Measurements from ENCODE around the gene GATAD2A.
A peak's percentile ranks its signal among the peaks of the same experiment; 100 is the strongest.

GATAD2A gene

GRCh38 chr19:19480688-19481087, 75.2 kb downstream of the GATAD2A start:
- peaks cover 25 to 40% of the 10 kb centered on the region in 2 experiments for H3K4me1 ChIP-seq (ENCODE audit: control insufficient read depth in 1 of 2, insufficient read depth in 1 of 2, low read depth in 1 of 2, low read length in 1 of 2)
- no peak for TF ChIP-seq CTCF (IDR thresholded peaks at IDR 0.05)
- peaks cover 19% of the 10 kb centered on the region for H3K36me3 ChIP-seq
- peak overlapping the region; percentile 44 for H3K27ac ChIP-seq
- no peak overlapping the region for H3K4me3 ChIP-seq (ENCODE audit: low read depth in 1 of 2, low read length in 1 of 2)
- no peaks in the 10 kb centered on the region for H3K9me3 ChIP-seq
- H3K27me3 ChIP-seq, result no peaks in the 10 kb centered on the region

- no peaks in the 10 kb centered on the region for H3K27me3 ChIP-seq
- H3K27ac ChIP-seq, result peak overlapping the region; percentile 33
- H3K4me3 ChIP-seq (ENCODE audit: low read depth in 1 of 2, low read length in 1 of 2), result no peak overlapping the region
- no peak for TF ChIP-seq CTCF (IDR thresholded peaks at IDR 0.05)
- no peaks in the 10 kb centered on the region for H3K9me3 ChIP-seq
- H3K4me1 ChIP-seq (ENCODE audit: control insufficient read depth in 1 of 2, insufficient read depth in 1 of 2, low read depth in 1 of 2, low read length in 1 of 2), result peaks cover 31 to 43% of the 10 kb centered on the region in 2 experiments
- H3K36me3 ChIP-seq, result peaks cover 36% of the 10 kb centered on the region
These were observed 77.5 kb downstream of the GATAD2A start for GRCh38 chr19:19482809-19483596.

- Histone ChIP-seq H3K27me3 (no peaks in the 10 kb centered on the region), H3K4me3 (ENCODE audit: low read depth in 1 of 2, low read length in 1 of 2) (no peak overlapping the region), H3K27ac (peak overlapping the region; percentile 86), H3K9me3 (no peaks in the 10 kb centered on the region), H3K36me3 (peaks cover 36% of the 10 kb centered on the region), H3K4me1 (ENCODE audit: control insufficient read depth in 1 of 2, insufficient read depth in 1 of 2, low read depth in 1 of 2, low read length in 1 of 2) (peaks cover 55 to 65% of the 10 kb centered on the region in 2 experiments)
- no peak for TF ChIP-seq CTCF (IDR thresholded peaks at IDR 0.05)
These were observed 79.9 kb downstream of the GATAD2A start for GRCh38 chr19:19485161-19485997.

GRCh38 chr19:19485998-19486290, 80.5 kb downstream of the GATAD2A start:
- H3K4me3 ChIP-seq (ENCODE audit: low read depth in 1 of 2, low read length in 1 of 2), result no peak overlapping the region
- H3K4me1 ChIP-seq (ENCODE audit: control insufficient read depth in 1 of 2, insufficient read depth in 1 of 2, low read depth in 1 of 2, low read length in 1 of 2), result peaks cover 60 to 64% of the 10 kb centered on the region in 2 experiments
- no peak for TF ChIP-seq CTCF (IDR thresholded peaks at IDR 0.05)
- no peaks in the 10 kb centered on the region for H3K9me3 ChIP-seq
- peak overlapping the region; percentile 86 for H3K27ac ChIP-seq
- peaks cover 41% of the 10 kb centered on the region for H3K36me3 ChIP-seq
- H3K27me3 ChIP-seq, result no peaks in the 10 kb centered on the region

GRCh38 chr19:19486343-19487076, 81.0 kb downstream of the GATAD2A start:
- H3K27me3 ChIP-seq, result no peaks in the 10 kb centered on the region
- H3K36me3 ChIP-seq, result peaks cover 43% of the 10 kb centered on the region
- H3K4me1 ChIP-seq (ENCODE audit: control insufficient read depth in 1 of 2, insufficient read depth in 1 of 2, low read depth in 1 of 2, low read length in 1 of 2), result peaks cover 60 to 64% of the 10 kb centered on the region in 2 experiments
- no peaks in the 10 kb centered on the region for H3K9me3 ChIP-seq
- no peak overlapping the region for H3K4me3 ChIP-seq (ENCODE audit: low read depth in 1 of 2, low read length in 1 of 2)
- H3K27ac ChIP-seq, result peak overlapping the region; percentile 86
- TF ChIP-seq CTCF (IDR thresholded peaks at IDR 0.05), result no peak

Data from neutrophil (primary cell).